ENCODE measurements around the gene SPA17.

Gene SPA17

DNA sequence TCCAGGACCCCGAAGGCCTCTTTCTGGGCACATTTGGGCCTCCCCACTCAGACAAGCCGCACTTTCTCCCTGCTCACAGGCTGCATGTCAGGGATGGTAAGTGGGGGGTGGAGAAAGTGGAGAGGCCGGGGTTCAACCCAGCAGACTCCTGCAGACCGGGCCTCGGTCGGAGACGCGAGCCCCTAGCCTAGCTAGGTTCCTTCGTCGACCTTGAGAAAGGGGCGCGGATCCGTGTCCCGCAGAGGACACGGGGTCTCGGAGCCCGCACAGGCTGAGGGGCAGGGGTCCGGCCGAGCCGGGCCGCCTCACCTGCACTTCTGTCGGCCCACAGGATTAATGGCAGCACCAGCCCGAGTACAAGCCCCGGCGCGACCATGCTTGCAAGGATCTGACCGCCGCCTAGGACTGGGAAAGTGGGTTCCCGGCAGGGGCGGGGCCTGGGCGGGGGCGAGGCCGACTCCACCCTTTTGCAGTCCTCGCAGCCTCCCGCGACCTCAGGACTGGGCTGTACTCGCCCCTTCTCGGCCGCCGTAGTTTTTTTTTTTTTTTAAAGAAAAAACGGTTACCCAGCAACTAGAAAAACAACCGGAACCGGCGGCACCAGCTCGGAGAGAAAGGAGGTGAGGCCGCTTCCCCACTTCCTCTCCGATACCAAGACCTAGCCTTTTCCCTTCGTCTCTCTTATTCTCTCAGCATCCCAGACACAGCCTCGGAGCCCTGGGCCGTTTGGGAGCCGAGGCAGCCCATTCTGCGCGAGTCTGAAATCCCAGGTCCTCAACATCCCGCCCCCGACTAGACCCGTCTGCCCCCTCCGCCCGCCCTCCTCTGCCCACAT, at the start of gene SPA17, which contains the start of gene SIAE:
Gene SPA17, plus strand, starts transcription at position 572 of the 835 bp plus-strand sequence. CDS start 1,361 bp downstream, outside the sequence.
Gene SIAE, minus strand, starts transcription at position 407 of the 835 bp plus-strand sequence. Its CDS starts 31 bp downstream, at position 376.
- DNase-seq, result peak; percentile 98

- no peak for DNase-seq
Measured at GRCh38 chr11:124625504-124626168, 48.1 kb upstream of the SPA17 start.

DNA sequence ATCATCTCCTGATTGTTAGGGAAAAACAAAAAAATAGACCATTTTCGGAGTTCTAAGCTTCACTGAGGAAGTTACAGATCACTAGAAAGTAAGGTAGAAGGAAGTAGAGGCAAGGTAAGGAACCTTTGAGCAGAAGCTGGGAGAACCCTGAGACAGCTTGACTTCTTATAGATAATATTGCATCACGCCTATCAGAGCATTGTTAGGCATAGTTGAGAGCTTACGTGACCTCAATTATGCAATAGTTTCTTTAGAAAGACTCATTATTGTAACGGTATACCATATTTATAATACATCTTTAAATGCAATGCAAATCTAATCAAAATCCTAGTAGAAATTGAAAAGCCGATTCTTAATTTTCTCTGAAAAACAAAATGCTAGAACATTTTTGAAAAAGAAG, 46.2 kb upstream of the SPA17 start:
- no peak for DNase-seq

- DNase-seq, result no peak
Measured at GRCh38 chr11:124629961-124630360, 43.7 kb upstream of the SPA17 start.

DNA sequence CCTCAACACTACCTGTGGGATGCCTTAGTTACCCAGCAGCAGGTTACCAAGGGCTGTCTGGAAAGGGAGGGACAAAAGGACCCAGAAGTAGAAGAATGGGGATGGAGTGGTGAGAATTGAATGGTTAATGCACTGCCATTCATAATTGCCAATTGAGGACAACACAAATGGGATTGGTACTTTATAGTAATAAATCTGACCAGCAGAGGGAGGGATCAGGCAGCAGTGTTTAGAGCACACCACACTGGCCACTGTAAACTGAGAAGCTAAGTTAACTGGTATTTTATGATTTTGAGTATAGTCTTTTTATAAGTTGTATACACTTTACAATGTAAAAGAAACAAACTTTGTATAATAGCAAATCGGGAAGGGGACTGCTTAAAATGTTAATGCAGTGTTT, 40.3 kb upstream of the SPA17 start:
- no peak for DNase-seq

- no peak for DNase-seq
Measured at GRCh38 chr11:124635932-124636331, 37.8 kb upstream of the SPA17 start.

- no peak for DNase-seq
Measured at GRCh38 chr11:124638500-124638899, 35.2 kb upstream of the SPA17 start.

- DNase-seq, result no peak
Measured at GRCh38 chr11:124639186-124639585, 34.5 kb upstream of the SPA17 start.

GRCh38 chr11:124640666-124641065, 33.0 kb upstream of the SPA17 start:
- no peak for DNase-seq

GRCh38 chr11:124642628-124643027, 31.1 kb upstream of the SPA17 start:
- DNase-seq, result no peak

- no peak for DNase-seq
Measured at GRCh38 chr11:124643042-124643604, 30.6 kb upstream of the SPA17 start.

- DNase-seq, result no peak
Measured at GRCh38 chr11:124643605-124644425, 29.9 kb upstream of the SPA17 start.

GRCh38 chr11:124644426-124645280, 29.1 kb upstream of the SPA17 start:
- peak; percentile 81 for DNase-seq

- DNase-seq, result no peak
Measured at GRCh38 chr11:124646148-124646547, 27.6 kb upstream of the SPA17 start.

DNA sequence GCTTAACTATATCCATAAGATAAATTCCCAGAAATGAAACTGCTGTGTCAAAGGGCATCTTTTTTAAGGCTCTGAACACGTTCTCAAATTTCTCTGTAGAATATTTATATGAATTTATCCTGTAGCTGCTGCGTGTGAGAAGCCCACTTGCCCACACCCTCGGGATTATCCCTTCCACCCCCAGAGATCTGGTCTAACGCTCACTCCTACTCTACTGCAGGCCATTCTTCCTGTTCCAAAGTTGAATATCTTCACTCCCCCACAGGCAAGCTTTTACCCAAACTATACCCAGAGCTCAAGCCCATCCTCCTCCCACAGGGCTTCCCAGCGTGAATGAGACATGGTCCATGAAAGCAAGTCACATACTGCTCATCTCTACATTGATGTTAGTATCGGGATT, 25.1 kb upstream of the SPA17 start:
- DNase-seq, result no peak

GRCh38 chr11:124656774-124657630, 16.7 kb upstream of the SPA17 start:
- DNase-seq, result no peak

- no peak for DNase-seq
Measured at GRCh38 chr11:124657904-124658303, 15.8 kb upstream of the SPA17 start.

- no peak for DNase-seq
Measured at GRCh38 chr11:124658501-124658900, 15.2 kb upstream of the SPA17 start.

GRCh38 chr11:124658986-124659385, 14.7 kb upstream of the SPA17 start:
- DNase-seq, result no peak

GRCh38 chr11:124661553-124661952, 12.2 kb upstream of the SPA17 start:
- no peak for DNase-seq

DNA sequence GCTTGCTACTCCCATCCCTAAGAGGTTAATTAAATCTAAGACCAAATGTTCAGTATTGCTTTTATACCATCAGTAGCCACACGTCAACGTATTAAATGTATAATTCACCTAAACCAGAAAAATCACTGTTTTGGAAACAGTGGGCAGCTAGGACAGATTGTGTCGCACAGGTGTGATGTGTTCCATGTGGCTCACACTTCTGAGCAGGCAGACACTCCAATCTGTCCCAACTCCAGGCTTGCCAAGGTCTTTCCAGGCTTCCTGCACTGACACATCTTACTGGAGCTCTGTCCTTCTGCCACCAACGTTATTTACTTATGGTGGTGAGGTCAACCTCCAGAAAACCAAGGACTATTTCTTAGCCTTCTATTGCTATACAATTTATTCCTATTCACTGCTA, 11.6 kb upstream of the SPA17 start:
- no peak for DNase-seq

All from islet precursor cell (in vitro differentiated cells).